IMR-90 (cell line): ENCODE results near the gene LRFN5. TPM values are rescaled to one million over a fixed set of nuclear protein-coding genes. Genes with fewer than 3 reads are reported as not detected.

Experiments
- ATAC-seq: fragments of 200-7000 bp; cut with Tn5 transposase; 2 replicates; pipeline ENCODE4 v1.9.1; 2020; ENCODE audit warnings: low read depth, mild to moderate bottlenecking, moderate library complexity
- BruUV-seq: library from RNA; stranded (reverse); fragments of 400-500 nt; replicated peaks from 2 replicates; lab custom pipeline; 2021; lab: Mats Ljungman, UMichigan
- CTCF ChIA-PET: fragments of 300-600 bp; formaldehyde crosslinking; extraction: SDS; loops from one replicate; lab custom pipeline; 2021; ENCODE audit warnings: antibody characterized with exemption; lab: Yijun Ruan, JAX
- POLR2A ChIA-PET: fragments of 300-600 bp; sonication (Branson Sonifier 250); formaldehyde crosslinking; loops from one replicate; lab custom pipeline; 2022; ENCODE audit warnings: antibody characterized with exemption; ENCODE audit not compliant: unreplicated experiment; lab: Charles Lee
- DNase-seq: peaks from one replicate; pipeline ENCODE4 v3.0.0; 2013
- H2AFZ ChIP-seq: replicated peaks from 2 replicates; pipeline ENCODE3; 2013; ENCODE audit warnings: low read length, mild to moderate bottlenecking; ENCODE audit not compliant: poor library complexity
- H2AK5ac ChIP-seq: 2 replicates; pipeline ENCODE4 v1.6.1; 2013; ENCODE audit warnings: low read depth, low read length, inconsistent platforms
- H2AK9ac ChIP-seq: replicated peaks from 2 replicates; pipeline ENCODE3; 2013; ENCODE audit warnings: mild to moderate bottlenecking, low read depth, low read length, moderate library complexity; ENCODE audit not compliant: poor library complexity
- H2BK120ac ChIP-seq: 2 replicates; pipeline ENCODE4 v1.6.1; 2013; ENCODE audit warnings: low read depth, low read length, inconsistent platforms
- H2BK15ac ChIP-seq: 3 replicates; pipeline ENCODE4 v1.6.1; 2013; ENCODE audit warnings: low read depth, low read length, inconsistent platforms
- H2BK20ac ChIP-seq: 2 replicates; pipeline ENCODE4 v1.6.1; 2013; ENCODE audit warnings: low read depth, mild to moderate bottlenecking, inconsistent platforms, low read length, moderate library complexity
- H2BK5ac ChIP-seq: 2 replicates; pipeline ENCODE4 v1.6.1; 2013; ENCODE audit warnings: mild to moderate bottlenecking, low read depth, low read length, inconsistent platforms; ENCODE audit not compliant: poor library complexity, severe bottlenecking
- H3K14ac ChIP-seq: replicated peaks from 2 replicates; pipeline ENCODE4 v1.6.1; 2013; ENCODE audit warnings: low read depth, low read length, inconsistent platforms
- H3K18ac ChIP-seq: 2 replicates; pipeline ENCODE4 v1.6.1; 2013; ENCODE audit warnings: low read depth, low read length, control low read depth
- H3K23ac ChIP-seq: 2 replicates; pipeline ENCODE4 v1.6.1; 2013; ENCODE audit warnings: low read depth, low read length, inconsistent platforms
- H3K27ac ChIP-seq: 2 replicates; pipeline ENCODE4 v1.5.1; 2013; ENCODE audit warnings: mild to moderate bottlenecking, control low read depth, low read length; ENCODE audit not compliant: insufficient read depth
- H3K27me3 ChIP-seq: 2 replicates; pipeline ENCODE4 v1.6.1; 2013; ENCODE audit warnings: low read length; ENCODE audit not compliant: control insufficient read depth, insufficient read depth
- H3K36me3 ChIP-seq: 2 replicates; pipeline ENCODE4 v1.6.1; 2013; ENCODE audit warnings: low read length, mixed read lengths; ENCODE audit not compliant: control insufficient read depth, insufficient read depth
- H3K4ac ChIP-seq: 2 replicates; pipeline ENCODE4 v1.6.1; 2013; ENCODE audit warnings: low read depth, low read length, inconsistent platforms
- H3K4me1 ChIP-seq: 2 replicates; pipeline ENCODE4 v1.6.1; 2013; ENCODE audit warnings: low read length, mixed read lengths; ENCODE audit not compliant: control insufficient read depth, insufficient read depth
- H3K4me2 ChIP-seq: 2 replicates; pipeline ENCODE4 v1.6.1; 2013; ENCODE audit warnings: low read depth, mild to moderate bottlenecking, control low read depth, low read length, moderate library complexity
- H3K4me3 ChIP-seq: 2 replicates; pipeline ENCODE4 v1.5.1; 2013; ENCODE audit warnings: low read depth, mild to moderate bottlenecking, control low read depth, low read length, moderate library complexity; ENCODE audit not compliant: insufficient read depth
- H3K56ac ChIP-seq: 2 replicates; pipeline ENCODE4 v1.6.1; 2013; ENCODE audit warnings: low read length, inconsistent platforms; ENCODE audit not compliant: insufficient read depth; ENCODE audit errors: extremely low read depth
- H3K79me1 ChIP-seq, 2 experiments: 2 replicates each; pipeline ENCODE4 v1.6.1; 2013; ENCODE audit warnings: low read length in 2 of 2, inconsistent platforms in 1 of 2, low read depth in 1 of 2
- H3K9ac ChIP-seq: 2 replicates; pipeline ENCODE4 v1.6.1; 2013; ENCODE audit warnings: low read depth, low read length, control low read depth
- H3K9me1 ChIP-seq: 2 replicates; pipeline ENCODE4 v1.6.1; 2013; ENCODE audit warnings: low read length, inconsistent platforms; ENCODE audit not compliant: insufficient read depth
- H3K9me3 ChIP-seq: 2 replicates; pipeline ENCODE4 v1.6.1; 2013; ENCODE audit warnings: low read length; ENCODE audit not compliant: control insufficient read depth, insufficient read depth
- H4K20me1 ChIP-seq: 2 replicates; pipeline ENCODE4 v1.6.1; 2013; ENCODE audit warnings: low read length, inconsistent platforms; ENCODE audit not compliant: insufficient read depth
- H4K5ac ChIP-seq: 2 replicates; pipeline ENCODE4 v1.6.1; 2013; ENCODE audit warnings: mild to moderate bottlenecking, low read depth, low read length, control low read depth
- H4K8ac ChIP-seq, 2 experiments: 2 replicates each; pipeline ENCODE4 v1.6.1; 2013; ENCODE audit warnings: low read depth in 2 of 2, low read length in 2 of 2, control low read depth in 1 of 2, inconsistent platforms in 1 of 2
- H4K91ac ChIP-seq: 2 replicates; pipeline ENCODE4 v1.6.1; 2013; ENCODE audit warnings: low read depth, low read length, inconsistent platforms; ENCODE audit not compliant: insufficient read depth
- BHLHE40 ChIP-seq: fragments of 150-350 bp; IDR thresholded peaks from 2 replicates; pipeline ENCODE4 v1.6.1; 2016; ENCODE audit warnings: mild to moderate bottlenecking, low read depth, low read length
- CEBPB ChIP-seq: IDR thresholded peaks from 2 replicates; pipeline ENCODE4 v1.6.1; 2012; ENCODE audit warnings: low read depth, low read length, improper control_type of control experiment
- POLR2A ChIP-seq: IDR thresholded peaks from 2 replicates; pipeline ENCODE4 v1.6.1; 2012; ENCODE audit warnings: mild to moderate bottlenecking, low read depth, low read length
- RAD21 ChIP-seq: IDR thresholded peaks from 2 replicates; pipeline ENCODE4 v1.6.1; 2012; ENCODE audit warnings: low read length, improper control_type of control experiment
- RCOR1 ChIP-seq: IDR thresholded peaks from 2 replicates; pipeline ENCODE4 v1.6.1; 2012; ENCODE audit warnings: mild to moderate bottlenecking, low read length, improper control_type of control experiment; ENCODE audit not compliant: insufficient replicate concordance
- RFX5 ChIP-seq: IDR thresholded peaks from 2 replicates; pipeline ENCODE4 v1.8.0; 2012; ENCODE audit warnings: low read depth, mild to moderate bottlenecking, low read length, moderate library complexity
- WGBS, 2 experiments: methylation state at CpG; one replicate each; pipeline versions ENCODE4 v1.1.5 to v1.1.7; 2013; ENCODE audit warnings: missing lambda C conversion rate in 2 of 2; ENCODE audit not compliant: insufficient read length in 1 of 2; ENCODE audit errors: extremely low coverage in 2 of 2; 5-methylcytosine and 5-hydroxymethylcytosine counted together
- dilution Hi-C: fragments of 300-500 bp; cut with HindIII; formaldehyde crosslinking; loops from one replicate; pipeline ENCODE4 v1.14.3; 2018; ENCODE audit warnings: low sequenced_read_pairs; ENCODE audit not compliant: unreplicated experiment
- in situ Hi-C: fragments of 300-500 bp; cut with MboI; formaldehyde crosslinking; loops from 3 replicates; pipeline ENCODE4 v1.14.3; 2019; ENCODE audit warnings: low sequenced_read_pairs, inconsistent platforms, mixed read lengths
- intact Hi-C: fragments of 100-400 bp; cut with micrococcal nuclease; formaldehyde crosslinking; loops from 2 replicates; pipeline ENCODE4 v1.10.0; 2022
- polyA plus RNA-seq, 3 experiments: library from polyadenylated mRNA; depleted of rRNA; stranded (reverse); fragments of >200 nt; gene quantifications; 2 replicates each; pipeline ENCODE4 v1.2.3, GENCODE V29; 2012; ENCODE audit warnings: low replicate concordance in 1 of 3
- total RNA-seq: library from RNA; depleted of rRNA; stranded (reverse); fragments of >200 nt; gene quantifications from 2 replicates; pipeline ENCODE4 v1.2.3, GENCODE V29; 2012
- TF ChIP-seq, protein P1 (sequence below): fragments of 150-350 bp; IDR thresholded peaks from 2 replicates; pipeline ENCODE4 v1.6.1; 2016; ENCODE audit warnings: low read depth, mild to moderate bottlenecking, low read length, moderate library complexity, borderline replicate concordance

Gene LRFN5
- total and polyA plus RNA-seq, 2 of the 4 experiments (the other 2 are of a cell fraction), result 1.8 to 3.6 TPM

DNA sequence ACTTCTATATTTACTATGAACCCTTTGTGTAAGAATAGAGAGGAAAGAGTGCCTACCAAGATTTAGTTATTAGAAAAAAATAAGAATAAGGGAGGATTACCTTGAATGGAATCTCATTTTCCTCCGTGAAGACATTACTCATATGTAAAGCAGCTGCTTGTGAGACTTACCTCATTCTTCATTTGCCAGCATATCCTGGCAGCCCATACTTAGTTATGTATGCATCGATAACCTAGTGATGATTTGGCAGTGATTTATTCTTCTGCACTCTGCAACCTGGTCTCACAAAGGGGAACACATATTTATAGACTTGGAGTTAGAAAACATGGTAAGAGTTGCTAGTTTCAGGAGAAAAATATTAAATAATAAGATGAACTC lies 56.8 kb downstream of the LRFN5 start:
- H3K27ac ChIP-seq, result no peak overlapping the region

More for the DNA sequence above, 56.8 kb downstream of the LRFN5 start:
- in situ Hi-C loops, result no loop called here
- Histone ChIP-seq H3K9me1 (no peaks in the 10 kb centered on the region), H4K20me1 (no peaks in the 10 kb centered on the region), H3K4me1 (no peaks in the 10 kb centered on the region), H3K23ac (no peak overlapping the region), H3K14ac (no peak overlapping the region), H3K4ac (no peak overlapping the region), H3K56ac (no peak overlapping the region), H3K27me3 (no peaks in the 10 kb centered on the region), H2BK15ac (no peak overlapping the region), H3K79me1 (no peaks in the 10 kb centered on the region), H2AK5ac (no peak overlapping the region), H4K5ac (no peak overlapping the region), H2AK9ac (no peak overlapping the region), H4K91ac (no peak overlapping the region), H3K36me3 (no peaks in the 10 kb centered on the region), H2AFZ (no peak overlapping the region), H2BK20ac (no peak overlapping the region), H2BK120ac (no peak overlapping the region), H3K4me2 (no peak overlapping the region), H3K9ac (no peak overlapping the region), H3K4me3 (no peak overlapping the region), H3K9me3 (no peaks in the 10 kb centered on the region), H3K18ac (no peak overlapping the region), H4K8ac (no peak overlapping the region), H2BK5ac (no peak overlapping the region)
- TF ChIP-seq POLR2A, result no peak
- no peak for TF ChIP-seq BHLHE40
- TF ChIP-seq RCOR1, result no peak
- TF ChIP-seq, protein P1, sequence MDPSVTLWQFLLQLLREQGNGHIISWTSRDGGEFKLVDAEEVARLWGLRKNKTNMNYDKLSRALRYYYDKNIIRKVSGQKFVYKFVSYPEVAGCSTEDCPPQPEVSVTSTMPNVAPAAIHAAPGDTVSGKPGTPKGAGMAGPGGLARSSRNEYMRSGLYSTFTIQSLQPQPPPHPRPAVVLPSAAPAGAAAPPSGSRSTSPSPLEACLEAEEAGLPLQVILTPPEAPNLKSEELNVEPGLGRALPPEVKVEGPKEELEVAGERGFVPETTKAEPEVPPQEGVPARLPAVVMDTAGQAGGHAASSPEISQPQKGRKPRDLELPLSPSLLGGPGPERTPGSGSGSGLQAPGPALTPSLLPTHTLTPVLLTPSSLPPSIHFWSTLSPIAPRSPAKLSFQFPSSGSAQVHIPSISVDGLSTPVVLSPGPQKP, result no peak
- TF ChIP-seq RFX5, result no peak
- TF ChIP-seq CEBPB, result no peak
- TF ChIP-seq RAD21, result no peak
- no peak for ATAC-seq
- no CpG with 5 or more reads among the region's 2 CpGs for WGBS, 2 experiments
- BruUV-seq, result no TSS peak
- CTCF ChIA-PET, result no interaction called here
- POLR2A ChIA-PET, result no interaction called here
- dilution Hi-C loops, result no loop called here
- intact Hi-C loops, result no loop called here
- DNase-seq, result peak; percentile 11
